GM19438 (cell line): ENCODE results near the gene FAM83G.
"Not testable (repeated sequence)": the region's sequence is repeated elsewhere in the genome, so short reads cannot be mapped to it uniquely, and the experiment has no call there.

Experiments
- ATAC-seq: cut with Tn5 transposase; IDR thresholded peaks from one replicate; pipeline ENCODE4 v1.9.1; 2021; ENCODE audit warnings: low read depth; ENCODE audit not compliant: unreplicated experiment

The FAM83G gene

DNA sequence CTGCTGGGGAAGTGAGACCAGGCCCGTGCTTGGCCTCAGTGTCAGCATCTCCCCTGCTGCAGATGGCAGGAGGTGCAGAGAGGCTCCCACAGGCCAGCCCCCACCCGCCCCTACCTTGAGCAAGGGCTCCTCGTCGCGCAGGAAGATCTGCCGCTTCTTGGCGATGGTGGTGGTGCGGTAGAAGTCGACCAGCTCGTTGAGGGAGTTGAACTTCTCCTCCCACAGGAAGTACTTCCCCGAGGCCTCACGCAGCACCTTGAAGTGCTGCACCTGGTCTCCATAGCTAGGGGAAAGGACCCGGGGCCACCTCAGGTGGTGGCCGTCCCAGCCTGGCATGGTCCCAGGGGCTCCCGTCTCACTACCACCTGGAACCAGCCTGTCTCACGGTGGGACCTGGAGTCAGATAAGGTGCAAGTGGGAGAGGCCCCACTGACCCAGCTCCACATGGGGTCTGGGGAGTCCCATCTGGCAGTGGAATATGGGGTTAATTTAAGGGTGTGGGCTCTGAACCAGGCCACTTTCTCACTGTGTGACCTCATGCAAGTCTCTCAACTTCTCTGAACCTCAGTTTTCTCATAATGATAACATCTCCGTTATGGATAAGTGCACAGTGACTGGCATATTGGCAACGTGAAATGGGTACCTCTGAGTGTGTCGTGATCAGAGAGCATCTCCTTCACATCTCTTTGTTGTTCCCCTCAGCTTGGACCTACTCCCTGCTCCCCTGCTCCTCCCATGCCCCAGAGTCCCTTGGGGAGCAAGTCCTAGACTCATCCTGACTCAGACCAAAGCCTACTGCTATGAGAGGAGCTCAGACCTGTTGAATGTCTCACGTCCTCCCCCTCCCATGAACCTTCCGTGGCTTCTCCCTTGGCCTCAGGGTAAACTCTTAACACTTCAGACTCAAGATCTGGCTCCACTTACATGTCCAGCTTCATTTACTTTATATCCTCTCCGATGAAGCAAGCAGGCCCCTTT lies 19.8 kb upstream of the FAM83G start:
- no peak for ATAC-seq

DNA sequence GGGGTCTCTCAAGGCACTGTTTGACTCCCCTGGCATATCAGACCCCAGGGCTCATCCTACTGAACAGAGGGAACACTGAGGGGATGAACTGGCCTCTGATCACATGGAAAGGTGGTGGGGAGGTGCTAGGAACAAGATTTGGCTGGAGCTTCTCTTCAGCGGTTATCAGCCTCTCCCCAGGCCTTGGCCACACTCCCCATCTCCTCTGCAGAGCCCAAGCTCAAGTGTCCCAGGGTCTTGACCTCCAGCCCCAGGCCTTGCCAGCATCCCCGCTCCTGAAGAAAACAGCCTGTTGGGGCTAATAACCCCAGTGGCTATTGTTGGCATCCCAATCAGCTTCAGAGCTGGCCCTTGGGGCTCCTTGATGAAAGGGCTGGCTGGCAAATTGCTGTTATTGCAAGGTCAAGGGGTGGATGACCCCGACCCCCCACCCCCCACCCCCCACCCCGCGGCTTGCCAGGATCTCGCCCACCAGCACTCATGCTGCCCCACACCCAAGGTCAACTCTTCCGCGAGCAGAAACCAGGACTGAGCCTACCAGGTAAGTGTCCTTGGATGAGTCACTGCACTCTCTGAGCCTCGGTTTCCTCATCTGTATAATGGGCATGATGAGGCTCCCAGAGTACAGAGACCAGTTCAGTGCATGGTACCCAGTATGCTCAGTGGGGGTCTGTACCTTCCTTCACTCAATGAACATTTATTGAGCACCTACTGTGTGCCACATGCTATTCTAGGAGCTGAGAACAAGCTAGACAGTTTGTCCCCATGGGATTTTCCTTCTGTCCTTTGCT lies 18.8 kb upstream of the FAM83G start:
- no peak for ATAC-seq

DNA sequence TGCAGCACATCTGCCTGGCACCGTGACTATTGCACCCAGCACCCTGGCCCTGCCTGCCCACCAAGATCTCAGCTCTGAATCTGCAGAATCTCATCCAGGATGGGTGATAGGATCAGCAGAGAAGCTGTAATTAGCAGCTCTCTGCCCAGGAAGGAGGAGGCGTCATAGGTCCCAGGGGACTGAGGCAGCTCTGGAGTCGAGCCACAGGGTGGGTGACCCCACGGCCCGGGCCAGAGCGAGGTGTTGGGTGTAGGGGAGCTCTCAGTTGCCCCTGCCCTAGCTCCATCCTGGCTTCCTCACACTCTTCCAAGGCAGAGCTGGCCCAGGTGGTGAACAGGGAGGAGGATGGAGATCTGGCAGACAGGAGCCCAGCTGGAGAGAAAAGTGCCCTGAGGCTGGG lies 18.2 kb upstream of the FAM83G start:
- no peak for ATAC-seq

DNA sequence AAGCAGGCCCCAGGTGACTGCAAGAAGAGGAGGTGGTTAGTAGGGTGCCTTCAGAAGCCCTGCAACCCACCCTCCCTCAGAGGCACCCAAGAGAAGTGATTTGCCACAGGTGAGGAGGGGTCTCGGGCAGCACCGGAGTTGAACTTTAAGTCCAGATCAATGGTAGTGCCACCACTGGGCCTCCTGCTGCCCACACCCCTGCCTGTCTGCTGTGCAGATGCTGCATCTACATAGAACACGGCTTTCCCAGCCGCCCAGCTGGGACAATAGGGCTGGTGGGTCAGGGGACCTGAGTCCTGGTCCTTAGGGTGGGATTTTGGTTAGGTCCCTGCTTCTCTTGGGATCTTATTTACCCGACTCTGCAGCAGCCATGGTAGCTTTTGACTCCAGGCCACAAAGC lies 17.6 kb upstream of the FAM83G start:
- no peak for ATAC-seq

DNA sequence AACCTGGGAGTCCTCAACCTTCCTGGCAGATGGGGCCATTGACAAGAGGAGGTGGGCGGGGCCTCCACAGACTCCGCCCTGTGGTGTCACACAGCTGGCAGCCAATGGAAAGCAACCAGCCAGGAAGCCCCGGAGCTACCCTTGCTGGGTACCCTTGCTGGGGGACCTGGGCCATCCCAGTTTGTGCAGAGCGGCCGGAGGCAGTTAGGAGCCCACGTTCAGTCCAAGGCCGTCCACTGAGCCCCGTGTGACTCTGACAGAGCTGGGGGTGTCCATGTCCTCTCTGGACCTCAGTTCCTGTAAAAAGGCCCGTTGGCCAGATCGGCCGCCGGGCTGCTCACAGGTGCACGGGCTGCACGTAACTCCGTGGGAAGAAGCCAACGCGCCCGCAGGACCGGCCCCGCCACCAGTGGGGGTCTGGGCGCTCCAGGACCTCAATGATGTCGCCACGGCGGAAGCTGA lies 17.1 kb upstream of the FAM83G start:
- no peak for ATAC-seq

DNA sequence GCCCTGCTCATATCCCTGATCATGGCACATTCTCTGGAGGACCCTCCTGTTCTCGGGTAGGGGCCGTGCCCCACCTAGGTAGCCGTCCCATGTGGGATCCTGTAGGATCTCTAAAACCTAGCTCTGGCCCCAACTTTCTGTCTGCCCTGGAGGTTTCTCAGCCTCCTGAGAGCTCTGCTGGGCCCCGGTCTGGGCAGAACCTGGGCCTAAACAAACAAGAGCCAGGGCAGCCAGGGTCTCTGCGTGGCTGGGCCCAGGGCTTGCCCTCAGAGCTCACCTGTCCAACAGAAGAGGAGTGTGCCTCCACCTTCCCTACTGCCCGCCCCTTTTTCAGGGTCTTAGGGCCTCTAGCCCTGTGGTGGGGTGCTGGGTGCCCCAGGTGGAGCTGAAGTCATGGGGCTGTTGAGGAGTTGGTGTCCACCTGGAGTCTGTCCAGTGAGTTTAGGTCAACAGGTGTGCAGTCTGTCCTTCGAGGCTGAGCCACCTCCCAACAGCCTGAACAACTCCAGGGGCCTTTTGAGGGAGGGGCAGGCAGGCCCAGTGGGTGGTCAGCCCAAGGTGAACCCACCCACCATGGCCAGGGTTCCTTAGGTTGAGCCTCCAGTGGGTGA lies 16.6 kb upstream of the FAM83G start:
- ATAC-seq = not testable (repeated sequence)

DNA sequence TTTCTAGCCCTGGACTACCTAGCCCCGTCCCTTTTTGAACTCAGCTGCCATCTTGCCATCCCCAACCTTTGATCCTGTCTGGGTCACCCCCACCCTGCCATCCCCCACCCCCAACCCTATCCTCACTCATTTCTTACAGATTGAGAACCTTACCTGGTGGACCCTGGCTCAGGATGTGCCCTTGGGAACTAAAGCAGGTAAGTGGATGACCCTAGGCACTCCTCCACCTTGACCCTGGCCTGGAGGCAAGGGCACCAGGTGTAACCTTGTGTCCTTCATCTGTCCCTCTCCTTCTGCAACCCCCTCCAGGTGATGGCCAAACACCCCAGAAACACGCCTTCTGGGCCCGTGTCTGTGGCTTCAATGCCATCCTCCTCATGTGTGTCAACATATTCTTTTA lies 15.5 kb upstream of the FAM83G start:
- no peak for ATAC-seq

DNA sequence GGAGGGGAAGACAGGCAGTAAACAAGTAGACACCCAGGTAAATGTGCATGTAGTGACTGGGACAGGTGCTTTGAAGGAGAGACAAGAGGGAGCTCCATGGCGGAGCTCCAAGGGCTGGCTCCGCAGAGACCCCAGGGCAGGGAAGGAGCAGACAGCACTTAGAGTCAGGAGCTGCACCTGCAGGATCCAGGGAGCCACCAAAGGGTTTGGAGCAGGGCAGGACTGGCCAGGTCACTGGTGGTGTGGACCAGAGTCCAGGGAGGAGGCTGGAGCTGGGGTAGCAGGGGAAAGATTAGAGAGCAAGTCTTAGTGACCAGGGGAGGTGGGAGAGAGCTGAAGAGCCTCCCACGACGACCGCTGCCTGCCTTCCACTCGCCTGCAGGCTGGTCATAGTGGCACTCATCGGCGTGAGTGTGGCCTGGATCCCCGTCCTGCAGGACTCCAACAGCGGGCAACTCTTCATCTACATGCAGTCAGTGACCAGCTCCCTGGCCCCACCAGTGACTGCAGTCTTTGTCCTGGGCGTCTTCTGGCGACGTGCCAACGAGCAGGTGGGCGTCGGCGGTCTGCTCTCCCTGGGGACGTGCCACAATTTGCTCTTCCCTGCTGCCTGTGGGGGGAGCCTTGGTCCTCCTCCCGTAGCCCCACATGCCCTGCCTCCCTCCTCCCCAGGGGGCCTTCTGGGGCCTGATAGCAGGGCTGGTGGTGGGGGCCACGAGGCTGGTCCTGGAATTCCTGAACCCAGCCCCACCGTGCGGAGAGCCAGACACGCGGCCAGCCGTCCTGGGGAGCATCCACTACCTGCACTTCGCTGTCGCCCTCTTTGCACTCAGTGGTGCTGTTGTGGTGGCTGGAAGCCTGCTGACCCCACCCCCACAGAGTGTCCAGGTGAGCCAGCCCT lies 14.7 kb upstream of the FAM83G start:
- ATAC-seq = no peak

DNA sequence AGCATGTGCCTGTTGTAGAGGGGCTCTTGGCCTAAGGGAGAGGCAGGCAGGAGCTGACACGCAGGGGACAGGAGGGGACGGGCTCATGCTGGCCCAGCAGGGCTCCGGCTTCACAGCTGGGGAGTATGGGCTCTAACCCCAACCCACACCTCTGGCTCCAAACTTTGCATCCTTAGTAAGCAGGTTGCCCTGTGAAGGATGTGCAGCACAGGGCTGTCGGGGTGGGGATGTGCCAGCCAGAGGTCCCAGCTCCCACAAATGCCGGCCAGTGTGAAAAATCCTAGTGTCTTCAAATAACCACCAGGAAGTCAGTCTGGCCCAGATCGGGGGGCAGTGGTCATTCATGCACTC lies 14.0 kb upstream of the FAM83G start:
- no peak for ATAC-seq

DNA sequence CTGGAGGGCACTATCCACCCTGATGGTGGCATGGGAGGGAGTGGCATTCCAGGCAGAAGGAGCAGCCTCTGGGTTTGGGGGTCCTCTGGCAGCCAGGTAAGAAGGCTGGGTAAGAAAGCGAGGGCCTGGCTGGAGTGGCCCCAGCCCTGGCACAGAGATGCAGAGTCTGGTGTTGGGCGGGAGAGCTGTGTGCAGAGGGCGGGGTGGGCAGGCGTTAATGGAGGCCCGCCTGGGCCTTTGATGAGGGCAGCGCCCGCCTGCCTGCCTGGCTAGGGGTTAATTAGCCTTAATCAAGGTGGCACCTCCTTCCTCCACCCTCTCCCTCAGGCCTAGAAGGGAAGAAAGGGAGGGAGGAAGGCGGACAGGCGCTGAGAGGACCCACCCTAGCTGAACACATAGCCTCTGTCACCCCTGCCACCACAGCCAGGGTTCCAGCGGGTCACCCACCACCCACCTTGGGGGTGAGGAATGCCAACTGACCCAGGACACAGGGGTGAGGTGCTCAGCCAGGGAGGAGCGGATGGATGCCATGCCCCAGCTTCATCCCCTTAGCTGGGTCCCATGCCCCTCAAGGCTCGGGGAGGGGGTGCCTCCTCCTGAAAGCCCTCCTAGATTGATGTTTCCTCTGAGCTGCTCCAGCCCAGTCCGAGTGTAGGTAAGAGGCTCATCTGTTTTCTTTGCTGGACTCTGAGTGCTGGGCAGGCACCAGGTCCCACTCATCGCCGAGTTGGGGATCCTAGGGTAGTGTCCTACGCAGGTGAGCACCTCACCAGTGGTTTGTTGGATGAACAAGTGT lies 13.4 kb upstream of the FAM83G start:
- no peak for ATAC-seq

DNA sequence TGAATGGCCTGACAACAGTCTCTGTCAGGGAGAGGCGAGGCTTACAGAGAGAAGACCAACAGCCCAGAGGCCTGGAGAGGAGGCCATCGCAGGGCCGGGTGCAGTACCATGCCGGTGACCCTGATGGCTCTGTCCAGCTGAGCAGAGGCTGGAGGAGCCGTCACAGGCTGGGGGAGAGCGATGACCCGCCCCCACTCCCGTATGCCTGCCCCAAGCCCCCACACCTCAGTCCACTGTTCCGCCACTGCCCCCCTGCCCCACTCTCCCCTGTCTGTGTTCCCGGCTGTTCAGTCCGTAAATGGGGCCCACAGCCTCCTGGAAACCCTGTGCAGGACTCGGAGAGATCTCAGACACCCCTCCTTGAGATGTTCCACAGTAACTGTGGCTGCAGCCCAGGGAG lies 12.8 kb upstream of the FAM83G start:
- ATAC-seq = no peak

DNA sequence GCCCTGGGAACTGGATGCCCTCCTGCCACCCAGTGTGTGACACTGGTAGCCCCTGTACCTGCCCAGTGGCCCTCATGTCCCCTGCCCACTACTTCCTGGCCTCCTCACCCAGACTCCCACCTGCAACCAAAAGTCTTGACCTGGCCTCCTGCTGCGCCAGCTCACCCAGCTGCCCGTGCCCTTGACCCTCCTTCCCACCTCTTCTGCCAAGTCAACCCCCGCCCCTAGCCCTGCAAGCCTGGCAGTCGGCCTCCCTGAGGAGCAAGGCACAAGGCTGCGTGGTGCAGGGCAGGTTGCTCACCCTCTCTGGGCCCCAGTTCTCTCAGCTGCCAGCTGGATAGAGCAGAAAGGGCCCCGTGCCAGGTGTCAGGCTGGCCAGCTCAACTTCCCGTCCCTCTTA lies 12.3 kb upstream of the FAM83G start:
- ATAC-seq = no peak

DNA sequence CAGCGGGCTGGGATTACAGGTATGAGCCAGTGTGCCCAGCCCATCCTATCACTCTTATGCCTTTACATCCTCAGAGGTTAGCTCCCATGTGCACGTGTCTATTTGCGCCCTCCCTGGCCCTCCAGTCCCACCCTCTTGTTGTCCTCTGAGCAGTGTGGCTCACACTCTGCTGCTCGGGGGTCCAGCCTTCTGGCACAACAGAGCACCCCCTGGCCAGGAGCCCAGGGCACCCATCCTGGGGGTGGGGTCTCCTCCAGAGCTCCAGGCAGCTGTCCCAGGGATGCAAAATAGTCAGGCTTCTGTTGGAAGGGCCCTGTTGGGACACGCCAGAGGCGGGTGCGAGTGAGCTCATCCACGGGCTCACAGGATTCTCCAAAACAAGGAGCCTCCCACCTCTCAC lies 11.7 kb upstream of the FAM83G start:
- no peak for ATAC-seq

DNA sequence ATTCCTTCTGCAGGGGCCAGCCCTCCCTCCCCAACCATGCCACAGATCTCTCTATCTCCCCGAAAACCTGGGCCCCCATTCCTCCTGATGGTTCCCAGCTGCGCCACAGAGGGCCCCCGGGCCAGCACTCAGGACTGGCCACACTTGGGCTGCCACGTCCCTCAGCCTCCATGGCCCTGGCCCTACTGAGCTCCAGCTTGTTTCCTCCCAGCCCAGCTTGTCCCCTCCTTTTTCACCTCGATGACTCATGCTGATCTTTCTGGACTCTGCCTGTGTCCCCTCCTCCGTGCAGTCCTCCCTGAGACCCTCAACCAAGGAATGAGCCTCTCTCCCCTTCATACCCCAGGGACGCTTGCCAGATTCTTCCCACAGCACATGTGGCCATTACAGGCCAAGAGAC lies 10.9 kb upstream of the FAM83G start:
- ATAC-seq = no peak

DNA sequence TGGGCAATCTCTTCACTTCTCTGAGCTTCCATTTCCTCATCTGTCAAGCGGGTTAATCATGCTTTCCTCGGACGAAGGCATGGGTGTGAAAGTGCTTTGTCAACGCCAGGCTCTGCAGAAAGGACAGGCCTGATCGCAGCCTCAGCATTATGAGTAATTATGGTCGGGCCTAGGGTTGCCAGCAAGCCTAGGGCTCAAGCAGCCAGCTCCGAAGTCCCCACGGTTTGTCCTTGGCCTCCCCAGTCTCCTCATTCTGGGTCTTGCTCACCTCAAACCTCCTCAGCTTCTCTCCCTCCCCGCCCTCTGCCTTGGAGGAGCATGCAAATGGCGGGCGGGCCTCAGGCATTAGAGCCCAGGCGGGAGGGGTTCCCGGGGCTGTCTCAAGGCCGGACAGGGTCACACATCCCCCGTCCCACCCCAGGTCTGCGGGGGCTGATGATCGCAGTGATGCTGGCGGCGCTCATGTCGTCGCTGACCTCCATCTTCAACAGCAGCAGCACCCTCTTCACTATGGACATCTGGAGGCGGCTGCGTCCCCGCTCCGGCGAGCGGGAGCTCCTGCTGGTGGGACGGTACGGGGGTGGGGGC lies 10.2 kb upstream of the FAM83G start:
- no peak for ATAC-seq

DNA sequence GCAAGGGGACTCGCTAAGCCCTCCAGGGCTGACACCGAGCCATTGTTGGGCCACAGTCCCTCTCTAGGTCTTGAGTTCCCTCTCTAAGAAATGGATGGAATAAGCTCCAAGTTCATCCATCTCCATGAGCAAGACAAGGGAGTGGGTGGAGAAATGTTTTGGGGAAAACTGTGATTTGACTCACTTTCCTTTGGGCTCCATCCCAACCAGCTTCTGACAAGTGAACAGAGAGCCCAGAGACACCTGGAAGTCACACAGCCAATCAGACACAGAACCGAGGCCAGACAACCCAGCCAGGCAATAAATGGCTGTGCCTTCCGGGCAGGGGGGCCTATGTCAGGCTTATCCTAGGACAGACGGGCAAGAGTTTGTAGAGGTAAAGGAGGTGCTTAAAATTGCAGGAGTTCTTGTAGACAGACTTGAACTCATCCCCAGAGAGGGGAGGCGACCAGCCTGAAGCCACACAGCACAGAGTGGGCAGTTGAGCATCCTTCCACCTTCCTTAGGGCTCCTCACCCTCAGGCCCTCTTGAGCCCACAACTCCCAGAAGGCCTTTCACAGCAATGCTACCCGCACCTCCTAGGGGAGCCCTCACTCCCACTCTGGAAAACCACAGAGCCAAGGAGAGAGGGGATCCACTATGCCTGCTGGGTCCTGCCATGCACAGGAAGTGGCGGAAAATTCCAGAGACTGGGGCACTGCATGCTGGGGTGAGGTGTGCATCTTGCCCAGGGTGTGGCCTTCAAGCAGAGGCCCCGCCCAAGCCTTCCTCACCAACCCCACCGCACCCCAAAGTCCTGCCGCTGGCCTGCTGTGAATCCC lies 9.5 kb upstream of the FAM83G start:
- no peak for ATAC-seq

DNA sequence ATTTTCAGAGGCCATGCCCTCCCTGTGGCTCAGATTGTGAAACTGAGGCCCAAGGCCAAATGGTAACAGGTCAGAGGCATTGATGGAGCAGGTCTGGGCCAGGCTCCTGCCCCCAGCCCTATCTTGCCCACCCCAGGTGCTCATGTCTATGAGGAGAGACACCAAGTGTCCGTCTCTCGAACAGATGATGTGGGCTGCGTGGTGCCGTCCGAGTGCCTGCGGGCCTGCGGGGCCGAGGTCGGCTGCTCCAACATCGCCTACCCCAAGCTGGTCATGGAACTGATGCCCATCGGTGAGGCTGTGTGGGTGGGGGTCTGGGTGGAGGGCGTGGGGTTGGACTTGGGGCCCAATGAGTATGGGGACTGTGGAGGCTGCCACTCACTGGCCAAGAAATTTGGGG lies 8.7 kb upstream of the FAM83G start:
- no peak for ATAC-seq
